ENCODE results near the gene DLG1. TPM values are rescaled to one million over a fixed set of nuclear protein-coding genes. Genes with fewer than 3 reads are reported as not detected.
A peak's percentile ranks its signal among the peaks of the same experiment; 100 is the strongest.

DLG1 gene
- total and polyA plus RNA-seq, 2 experiments from 2014 or later, result 27.6 to 98.0 TPM

GRCh38 chr3:197295871-197296270, 2.5 kb downstream of the DLG1 start:
- H3K4me3 Mint-ChIP-seq, result peak overlapping the region; percentile 34; the same call in 1 of the 3 replicates
- TF ChIP-seq ETS1 (IDR thresholded peaks at IDR 0.05) (no peak), CTCF (conservative IDR thresholded peaks at IDR 0.05; ENCODE audit: low read depth in 2 of 2) (no peak), NANOG (IDR thresholded peaks at IDR 0.05; ENCODE audit: borderline replicate concordance) (no peak), ZNF114 (CRISPR knock-in tag; IDR thresholded peaks at IDR 0.05) (no peak), CREB1 (CRISPR knock-in tag; IDR thresholded peaks at IDR 0.05; ENCODE audit: low read depth) (no peak), ZNF331 (CRISPR knock-in tag; IDR thresholded peaks at IDR 0.05; ENCODE audit: low read depth) (no peak), EZH2phosphoT487 (IDR thresholded peaks at IDR 0.05; ENCODE audit: unreplicated experiment) (no peak), ZNF462 (CRISPR knock-in tag; IDR thresholded peaks at IDR 0.05) (no peak), POLR2AphosphoS5 (IDR thresholded peaks at IDR 0.05; ENCODE audit: low read depth) (no peak), EZH2 (IDR thresholded peaks at IDR 0.05; ENCODE audit: low read depth, unreplicated experiment) (no peak), STAT1 (IDR thresholded peaks at IDR 0.05; ENCODE audit: unreplicated experiment) (no peak), JUNB (IDR thresholded peaks at IDR 0.05; ENCODE audit: unreplicated experiment) (no peak), REST (IDR thresholded peaks at IDR 0.05; ENCODE audit: unreplicated experiment) (no peak)
- Histone ChIP-seq H3K36me3 (ENCODE audit: insufficient read depth) (peaks cover 16% of the 10 kb centered on the region; the same call in 1 of the 2 replicates), H2AFZ (no peak overlapping the region), H3F3A (replicated peaks; ENCODE audit: low read depth) (no peaks in the 10 kb centered on the region; the same call in 1 of the 2 replicates), H3K4me1 (ENCODE audit: insufficient read depth) (peaks cover 14% of the 10 kb centered on the region), H3K27ac (ENCODE audit: low read depth) (no peak overlapping the region), H3K4me2 (peak overlapping the region; percentile 99; the same call in 1 of the 2 replicates), H3K79me2 (replicated peaks; ENCODE audit: insufficient read depth) (peaks cover 65% of the 10 kb centered on the region), H3K4me3 (no peak overlapping the region), H4K20me1 (replicated peaks; ENCODE audit: insufficient read depth) (peaks cover 13% of the 10 kb centered on the region; the same call in 1 of the 2 replicates), H3K27me3 (ENCODE audit: insufficient read depth) (0 out of 2 replicates have a peak, but pooled peaks cover 8% of the 10 kb centered on the region), H3K9me2 (ENCODE audit: insufficient read depth) (no peaks in the 10 kb centered on the region)
- no peak for DNase-seq (ENCODE audit: low spot score)
- H3K27ac Mint-ChIP-seq, result no peak overlapping the region
- H3K36me3 Mint-ChIP-seq (ENCODE audit: low read depth), result peaks cover 32% of the 10 kb centered on the region; the same call in 2 of the 3 replicates
- H3K4me1 Mint-ChIP-seq, result peaks cover 13% of the 10 kb centered on the region
- ATAC-seq, result no peak
- peaks cover 7% of the 10 kb centered on the region for H3K27me3 Mint-ChIP-seq (ENCODE audit: insufficient read depth, low read depth, poor library complexity)
- H3K9me3 Mint-ChIP-seq, result no peaks in the 10 kb centered on the region
